Stimulated activated CD8-positive, alpha-beta memory T cell treated with anti-CD3 and anti-CD28 coated beads, Interleukin-7, amount 100 ng/mL, for 48 hours (primary cell): ENCODE results near the gene FILIP1L.

Experiments
- DNase-seq, 2 donors: peaks; one replicate each; pipeline ENCODE4 v3.0.0-alpha.2; 2020; ENCODE audit warnings: low read depth in 1 of 2; ENCODE audit errors: extremely low read depth in 1 of 2

The FILIP1L gene

DNA sequence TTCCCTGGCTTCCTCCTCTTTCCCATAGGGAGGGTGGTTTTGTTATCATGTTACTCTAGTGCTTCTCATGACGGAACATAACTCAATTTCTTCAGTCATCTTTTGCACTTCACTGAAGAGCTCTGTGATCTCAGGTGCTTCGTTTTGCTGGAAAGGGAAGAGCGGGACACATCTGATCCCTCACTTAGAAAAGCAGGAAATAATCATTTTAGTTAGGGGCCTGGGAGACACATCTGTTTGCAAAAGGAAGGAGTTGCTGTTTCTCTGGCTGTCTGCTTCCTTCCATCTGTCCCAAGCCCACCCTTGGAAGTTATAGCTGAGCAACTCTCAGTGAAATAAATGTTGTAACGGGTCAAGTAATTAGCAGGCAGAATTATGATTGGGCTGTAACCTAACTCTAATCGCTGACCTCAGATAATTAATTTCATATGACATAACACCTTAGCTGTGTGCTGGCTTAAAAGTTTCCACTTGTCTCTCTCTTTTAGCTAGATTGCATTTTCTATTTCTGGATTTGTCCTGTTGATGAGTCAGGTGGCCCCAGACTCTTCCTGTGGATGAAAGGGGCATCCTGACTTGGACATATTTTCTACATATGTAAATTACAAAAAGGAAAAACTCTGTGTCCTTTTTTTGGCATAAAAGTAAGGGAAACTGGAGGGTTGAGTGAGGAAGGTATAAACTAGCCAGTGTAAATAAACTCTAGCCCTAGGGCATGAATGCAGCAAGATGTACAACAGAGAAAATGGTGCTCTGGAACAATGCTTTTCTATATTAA, 11.0 kb upstream of the FILIP1L start:
- DNase-seq = no peak

DNA sequence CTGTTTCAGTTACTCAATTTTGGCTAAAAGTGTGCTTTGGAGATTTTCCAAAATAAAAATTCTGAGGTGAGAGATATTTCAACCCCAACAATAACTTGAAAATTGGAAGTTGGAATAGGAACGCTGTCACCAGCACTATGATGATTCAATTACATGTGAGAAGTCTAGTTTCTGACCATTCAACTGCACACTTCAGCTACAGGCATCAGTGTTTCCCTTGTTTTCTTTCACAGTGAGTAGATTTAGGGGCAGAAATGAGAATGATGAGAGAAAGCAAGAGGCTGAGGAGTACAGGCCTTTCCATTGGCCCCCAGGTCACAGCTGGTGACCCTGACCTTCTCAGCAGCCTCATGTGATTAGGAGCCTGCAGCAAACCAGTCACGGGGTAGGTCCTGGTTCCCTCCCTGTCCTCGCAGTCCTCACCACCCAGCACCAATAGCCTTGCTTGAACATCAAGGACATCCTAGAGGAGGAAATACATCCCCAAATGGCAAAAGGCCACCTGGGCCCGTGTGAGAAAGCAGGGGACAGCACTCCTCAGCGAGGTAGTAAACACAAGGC, 10.0 kb upstream of the FILIP1L start:
- no peak for DNase-seq

DNA sequence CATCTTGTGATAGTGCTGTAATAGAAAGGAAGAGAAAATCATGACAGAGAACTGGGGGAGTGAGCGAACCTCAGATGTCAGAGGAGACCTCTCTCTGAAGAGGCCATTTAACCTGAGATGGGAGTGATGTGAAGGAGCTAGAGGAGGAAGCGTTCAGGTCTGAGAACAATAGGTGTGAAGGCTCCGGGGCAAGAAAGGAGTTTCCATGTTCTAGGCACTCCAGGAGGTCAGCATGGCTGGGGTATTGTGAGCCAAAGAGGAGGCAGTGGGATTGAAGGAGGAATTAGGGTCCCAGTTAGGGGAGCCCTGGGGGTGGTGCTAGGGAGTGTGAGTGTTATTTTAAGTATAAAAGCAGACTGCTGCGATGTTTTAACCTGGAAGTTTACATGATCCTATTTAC, 8.8 kb upstream of the FILIP1L start:
- no peak for DNase-seq

DNA sequence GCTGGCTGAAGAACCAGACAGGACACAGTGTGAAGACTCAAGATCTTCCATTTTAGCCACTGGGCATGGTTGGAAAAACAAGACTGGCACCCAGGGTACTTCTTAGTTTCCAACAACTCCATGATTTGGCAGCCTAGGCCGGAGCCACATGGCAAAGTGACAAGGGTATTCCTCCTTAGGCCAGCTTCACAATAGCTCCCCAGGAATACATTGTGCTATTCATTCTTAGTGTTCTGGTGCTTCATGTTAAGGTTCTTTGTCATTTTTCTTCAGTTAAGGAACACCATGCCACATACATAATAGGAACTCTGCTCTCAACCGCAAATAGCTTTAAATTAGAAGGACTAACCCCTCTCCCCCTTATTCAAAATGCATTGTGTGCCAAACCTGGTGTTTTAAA, 8.0 kb upstream of the FILIP1L start:
- DNase-seq = no peak

DNA sequence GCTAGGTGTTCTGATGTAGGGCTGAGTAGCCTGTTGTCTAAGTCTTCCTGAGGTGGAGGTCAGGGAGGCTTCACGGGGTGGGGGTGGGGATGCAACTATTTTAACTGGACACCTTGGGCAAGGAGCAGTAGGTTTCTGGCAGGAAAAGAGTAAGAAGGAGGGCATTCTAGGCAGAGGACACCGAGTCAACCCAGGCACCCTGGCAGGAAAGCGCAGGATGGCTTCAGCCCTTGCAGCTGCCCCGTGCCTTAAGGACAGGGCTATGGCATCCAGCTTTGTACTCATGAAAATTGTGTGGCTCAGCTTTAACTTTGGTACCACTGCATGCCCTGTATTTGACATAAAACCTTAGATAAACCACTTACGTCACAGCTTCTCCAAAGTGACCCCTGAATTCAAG, 6.4 kb upstream of the FILIP1L start:
- no peak for DNase-seq

DNA sequence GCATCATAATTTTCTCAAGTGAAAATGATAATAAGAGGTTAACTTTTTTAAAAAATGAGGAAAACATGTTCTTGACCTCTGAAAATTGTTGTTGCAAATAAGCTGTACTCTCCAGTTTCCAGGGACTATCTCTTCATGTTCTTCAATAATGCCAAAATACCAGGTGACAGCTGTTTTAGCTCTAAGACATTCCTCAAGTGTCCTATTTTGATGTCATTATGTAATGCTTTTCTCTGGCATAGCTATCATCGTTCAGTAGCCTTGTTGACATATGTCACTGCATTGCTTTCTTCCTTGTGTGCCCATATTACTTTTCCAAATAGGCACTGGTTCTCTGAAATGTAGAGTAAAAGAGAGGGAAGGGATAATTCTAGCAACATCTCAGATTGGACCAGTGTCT, 5.7 kb upstream of the FILIP1L start:
- DNase-seq = no peak

DNA sequence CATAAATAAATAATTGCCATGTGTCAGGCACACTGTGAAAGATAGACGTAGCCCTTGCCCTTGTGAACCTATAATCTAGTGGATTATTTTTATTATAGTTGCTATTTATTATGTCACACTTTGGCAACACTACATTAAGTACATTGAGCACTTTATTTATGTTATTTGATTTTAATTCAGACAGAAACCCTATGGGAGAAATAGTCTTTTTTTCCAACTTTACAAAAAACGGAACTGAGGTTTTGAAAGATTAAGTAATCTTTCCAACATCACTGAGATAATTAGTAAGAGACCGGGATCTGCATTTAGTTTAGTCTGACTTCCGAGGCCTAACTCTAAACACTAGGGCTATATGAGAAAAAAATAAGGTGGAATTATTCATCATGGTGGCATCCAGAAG, 2.8 kb upstream of the FILIP1L start:
- DNase-seq = no peak

DNA sequence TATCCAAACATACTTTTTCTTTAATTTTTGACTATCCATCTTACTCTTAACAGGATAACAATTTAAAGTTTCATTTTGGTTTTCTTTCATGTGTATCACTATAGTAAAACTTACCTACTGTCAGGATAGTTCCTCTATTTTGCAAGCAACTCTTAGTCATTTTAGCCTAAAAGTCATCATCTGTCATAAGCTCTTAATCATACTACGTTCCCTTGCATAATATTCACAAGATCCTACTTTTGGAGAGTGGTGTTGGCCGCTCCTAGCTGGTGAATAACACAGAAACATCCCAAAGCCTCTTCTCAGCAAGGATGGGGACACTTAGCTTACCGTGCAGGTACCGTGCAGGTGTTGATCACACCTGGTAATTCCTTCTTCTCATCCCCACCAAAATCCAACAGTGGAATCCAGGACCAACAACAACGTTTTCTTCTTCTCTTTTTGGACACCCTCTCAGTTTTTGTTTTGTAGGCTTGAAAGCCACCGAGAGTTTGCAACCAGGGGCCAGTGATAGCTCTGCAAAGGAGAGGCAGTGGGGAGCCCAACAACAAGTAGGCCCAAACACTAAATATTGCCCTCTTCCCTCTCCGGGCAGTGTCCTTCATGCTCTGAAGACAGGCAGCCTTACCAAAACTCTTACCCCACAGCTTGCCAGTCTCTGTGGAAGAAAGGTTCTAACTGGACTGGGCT, 433 bp downstream of the FILIP1L start:
- no peak for DNase-seq

DNA sequence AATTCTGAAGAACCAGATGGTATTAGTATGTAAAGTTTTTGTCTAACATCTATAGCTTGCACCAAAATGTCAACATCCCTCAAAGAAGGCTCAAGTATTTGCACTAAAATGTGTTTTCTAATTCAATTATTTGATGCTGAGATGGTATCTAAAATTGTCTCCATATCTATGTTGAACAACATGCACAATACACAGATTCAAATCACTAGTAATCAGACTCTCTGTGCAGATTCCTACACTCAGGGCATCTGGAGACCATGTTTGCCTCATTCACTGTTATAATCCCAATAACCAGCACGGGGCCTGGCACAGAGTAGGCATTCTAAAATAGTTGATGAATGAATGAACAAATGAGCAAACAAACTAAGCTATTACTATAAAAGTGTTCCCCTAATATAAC, 2.6 kb downstream of the FILIP1L start:
- DNase-seq = no peak

DNA sequence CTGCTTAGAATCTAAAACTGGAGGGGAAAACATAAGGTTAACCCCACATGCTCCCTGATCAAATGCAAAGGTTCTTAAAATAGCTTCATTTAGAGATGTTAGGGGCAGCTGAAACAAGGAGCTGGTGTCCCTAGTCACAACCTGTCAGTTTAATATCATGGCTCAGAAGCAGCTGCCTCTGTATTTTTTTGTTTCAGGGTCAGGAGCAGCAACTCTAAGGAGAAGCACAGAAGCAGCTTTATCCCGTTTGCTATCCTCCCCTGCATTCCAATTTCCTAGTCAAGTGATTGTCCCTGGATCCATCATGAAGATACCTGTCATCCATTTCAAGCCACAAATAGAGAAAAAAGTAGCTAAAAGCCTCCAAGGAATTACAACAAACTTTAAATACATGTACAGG, 4.1 kb downstream of the FILIP1L start:
- no peak for DNase-seq

DNA sequence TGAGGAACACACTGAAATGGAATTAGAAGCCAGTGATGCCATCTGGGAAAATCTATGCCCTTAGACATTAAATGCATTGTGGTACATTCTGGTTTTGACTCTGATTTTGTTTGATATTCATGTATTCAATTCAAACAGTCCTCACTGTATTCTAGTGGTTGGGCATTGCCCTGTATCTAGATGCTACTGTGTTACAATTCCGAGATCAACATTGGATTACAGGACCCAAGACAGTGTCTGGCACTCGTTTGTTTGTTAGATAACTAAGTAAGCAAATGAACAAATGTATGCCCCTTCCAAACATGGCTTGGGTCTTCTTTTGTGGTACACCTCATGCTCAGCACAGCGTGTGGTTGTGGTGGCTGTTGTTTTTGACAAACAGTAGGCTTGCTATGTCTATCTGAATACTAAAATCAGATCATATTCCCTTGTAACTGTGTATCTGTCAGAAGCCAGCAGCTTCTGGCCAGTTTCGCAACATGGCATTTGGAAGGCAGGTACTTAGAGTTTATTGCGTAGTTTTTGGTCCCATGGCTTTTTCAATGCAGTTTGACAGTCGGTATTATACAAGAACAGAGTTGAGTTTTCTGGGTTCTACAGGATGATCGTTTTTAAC, 5.7 kb downstream of the FILIP1L start:
- no peak for DNase-seq

DNA sequence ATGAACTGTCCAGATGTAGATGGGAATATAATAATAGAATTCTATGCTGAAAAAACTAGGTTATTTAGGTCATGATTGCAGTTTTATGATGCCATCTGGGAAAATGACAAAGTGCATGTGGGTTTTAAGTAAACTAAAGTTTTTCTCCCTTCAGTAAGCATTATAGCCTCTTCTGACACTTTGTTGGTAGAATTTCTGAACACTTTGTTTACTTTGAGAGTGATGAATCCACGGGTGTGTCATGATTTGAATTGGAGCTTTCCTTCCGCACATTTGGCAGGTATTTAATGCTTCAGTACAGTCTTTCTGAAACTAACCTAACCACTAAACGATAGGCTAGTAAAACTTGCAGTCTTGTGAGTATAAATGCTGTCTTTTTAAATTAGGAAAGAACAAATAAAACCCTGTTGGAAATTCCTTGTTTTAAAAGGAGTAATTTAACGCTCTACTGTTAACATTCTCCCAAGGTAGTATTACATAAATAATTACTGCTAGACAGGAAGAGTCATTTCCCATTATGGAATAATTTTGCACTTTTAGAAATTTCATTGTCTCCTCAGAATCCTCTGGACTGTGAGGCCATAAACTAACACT, 7.0 kb downstream of the FILIP1L start:
- DNase-seq = no peak

DNA sequence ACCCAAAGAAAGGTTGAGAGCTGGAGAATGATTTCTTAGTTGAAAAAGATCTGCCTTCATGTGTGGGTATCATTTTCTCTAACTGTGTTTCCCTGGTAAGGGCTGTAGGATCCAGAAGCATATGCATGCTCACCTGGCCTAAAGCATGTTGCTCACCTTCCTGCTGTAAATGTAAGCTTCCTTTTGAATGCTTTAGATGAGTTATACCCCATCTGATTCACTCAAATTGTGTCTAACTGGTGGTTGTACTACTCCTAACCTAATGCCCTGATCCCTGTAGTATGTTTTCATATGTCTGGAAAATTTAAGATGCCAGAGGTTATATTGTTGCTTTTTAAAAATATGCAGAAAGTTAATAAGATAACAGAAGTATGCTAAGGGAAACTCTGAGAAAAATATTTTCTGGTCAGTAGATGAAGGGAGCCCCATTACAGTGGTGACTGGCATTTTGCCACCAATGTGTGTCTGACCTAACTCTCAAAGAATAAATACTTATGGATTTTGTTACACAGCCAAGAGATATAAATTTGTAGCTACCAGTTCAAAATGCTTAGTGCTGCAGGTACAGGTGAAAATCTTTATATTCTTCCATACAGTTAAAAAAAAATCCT, 7.7 kb downstream of the FILIP1L start:
- no peak for DNase-seq

DNA sequence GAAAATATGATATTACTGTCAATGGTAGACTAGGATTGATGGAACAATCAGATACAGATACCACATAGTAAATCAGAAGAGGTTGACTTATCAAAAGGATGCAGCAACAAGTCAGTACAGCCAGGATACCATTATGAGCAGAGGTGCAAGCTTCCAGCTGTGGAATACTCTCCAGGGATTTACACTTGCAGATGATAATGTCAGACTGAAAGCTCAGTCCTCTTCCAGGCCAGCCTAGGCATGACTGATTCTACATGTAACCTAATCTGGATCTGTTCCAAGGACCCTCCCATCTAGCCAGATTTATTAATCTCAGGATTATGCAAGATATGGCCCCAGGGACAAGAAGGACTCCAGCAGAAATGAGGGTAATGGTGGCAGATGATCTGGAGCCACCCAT, 8.2 kb downstream of the FILIP1L start:
- DNase-seq = no peak

DNA sequence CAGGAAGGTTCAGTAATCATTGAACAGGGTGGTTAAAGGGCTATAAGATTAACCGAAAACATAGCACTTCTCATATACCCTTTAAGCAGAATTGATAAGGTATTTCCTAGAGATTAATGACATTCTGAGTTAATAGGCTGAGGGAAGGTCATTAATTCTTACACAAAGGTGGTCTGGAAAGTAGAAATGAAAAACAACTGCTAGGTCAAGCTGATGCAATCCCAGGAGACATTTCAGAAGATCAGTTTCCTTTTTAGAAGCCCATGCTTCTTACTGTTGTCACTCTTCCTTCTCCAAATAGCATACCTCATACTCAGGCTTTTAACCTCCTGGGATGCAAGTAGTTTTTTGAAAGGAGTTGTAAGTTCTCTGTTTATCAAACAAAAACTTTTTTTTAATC, 8.8 kb downstream of the FILIP1L start:
- no peak for DNase-seq

DNA sequence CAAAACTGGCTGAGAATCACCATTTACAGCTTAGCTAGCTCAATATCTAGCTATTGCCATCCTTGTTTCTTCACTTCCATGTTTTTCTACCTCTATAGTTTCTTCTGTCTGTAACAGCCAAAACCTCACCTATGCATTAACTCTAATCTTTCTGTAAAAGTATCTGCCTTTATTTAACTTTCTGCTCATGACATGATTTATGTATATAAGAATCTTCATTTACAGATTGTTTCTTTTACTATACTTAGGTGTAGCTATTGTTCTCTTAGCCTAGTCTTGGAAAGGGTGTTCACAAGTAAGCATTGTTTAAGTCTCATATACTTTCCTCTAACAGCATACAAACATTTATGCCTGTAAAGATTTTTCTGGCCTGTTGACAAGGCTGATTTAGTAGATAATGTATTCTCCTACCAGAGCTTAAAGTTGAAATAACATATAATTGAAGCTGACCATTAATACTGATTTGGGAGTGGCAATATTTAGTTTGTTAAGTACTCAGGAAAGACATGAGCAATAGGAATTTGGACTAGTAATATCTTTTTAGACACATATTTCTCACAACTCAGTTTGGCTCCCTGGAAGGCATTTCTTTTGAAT, 9.4 kb downstream of the FILIP1L start:
- DNase-seq = no peak

DNA sequence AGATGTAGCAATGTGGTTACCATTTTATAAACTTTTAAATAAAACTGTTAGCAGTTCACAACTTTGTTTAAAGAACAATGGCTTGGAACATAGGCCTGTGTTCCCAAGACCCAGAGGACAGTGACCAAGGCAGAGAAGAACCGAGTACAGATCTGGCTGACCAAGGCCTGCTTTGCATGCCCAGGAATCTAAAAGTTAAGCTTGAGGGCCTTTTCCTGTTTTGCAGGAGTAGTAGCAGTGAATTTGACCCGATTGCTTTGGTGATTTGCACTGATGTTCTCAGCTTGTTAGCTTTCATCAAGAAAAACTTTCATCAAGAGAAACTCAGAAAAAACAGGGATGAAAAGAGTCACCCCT, 9.9 kb downstream of the FILIP1L start:
- no peak for DNase-seq

DNA sequence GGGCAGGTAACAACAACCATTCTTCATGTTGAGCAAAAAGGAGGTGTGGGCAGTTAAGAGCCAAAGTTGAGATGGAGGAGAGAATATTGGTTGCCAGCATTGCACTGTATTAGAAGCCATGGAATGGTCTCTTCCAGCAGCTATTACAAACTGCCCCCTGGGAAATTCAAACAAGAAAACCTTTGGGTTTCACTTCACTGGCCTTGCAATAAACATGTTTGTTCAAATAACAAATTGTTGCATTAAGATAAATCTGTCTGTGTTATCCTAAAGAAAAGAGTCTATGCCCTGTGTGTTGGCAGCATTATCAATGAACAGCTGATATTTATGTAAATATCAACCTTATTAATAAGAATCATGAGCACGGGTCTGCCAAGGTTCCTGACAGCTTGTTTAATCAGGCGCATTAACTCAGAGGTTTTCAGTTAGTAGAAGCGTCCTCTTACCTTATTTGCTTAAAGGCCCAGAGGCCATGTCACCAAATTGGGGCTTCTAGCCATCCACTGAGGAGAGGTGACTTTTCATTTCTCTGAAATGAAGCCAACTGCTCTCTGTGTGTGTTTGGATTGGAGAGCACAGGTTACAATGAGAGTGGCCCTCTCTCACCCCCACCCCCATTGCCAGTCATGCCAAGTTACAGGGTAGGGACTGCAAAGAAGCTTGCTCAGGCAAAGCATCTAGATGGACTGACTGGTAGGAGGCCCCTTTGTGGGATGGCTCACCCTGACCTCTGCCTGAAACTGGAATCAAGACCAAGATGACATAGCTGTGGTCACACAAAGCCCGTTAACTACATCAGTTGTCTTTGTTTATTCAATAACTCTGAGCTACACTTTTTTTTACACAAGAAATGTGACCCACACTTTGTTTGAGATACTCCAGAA, 10.5 kb downstream of the FILIP1L start:
- peak in 1 of 2 donors; percentile 36 for DNase-seq

DNA sequence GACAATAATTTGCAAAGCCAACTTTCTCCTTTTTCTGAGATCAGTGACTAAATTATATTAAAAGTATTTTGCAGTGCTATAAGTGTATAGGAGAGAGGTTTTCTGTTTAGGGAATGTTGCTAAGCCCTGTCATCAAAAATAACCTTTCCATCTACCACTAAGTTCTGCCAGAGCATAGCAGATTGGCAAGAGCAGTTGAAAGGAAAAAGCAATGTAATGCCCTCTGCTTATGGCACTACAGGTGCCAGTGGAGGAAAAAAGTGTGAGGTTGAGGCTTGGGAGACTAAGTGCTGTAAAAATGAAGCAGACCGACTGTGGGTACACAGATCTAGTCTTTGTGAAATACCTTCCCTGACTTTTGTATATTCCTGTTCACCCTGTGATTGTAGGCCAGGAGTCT, 11.5 kb downstream of the FILIP1L start:
- DNase-seq = no peak

DNA sequence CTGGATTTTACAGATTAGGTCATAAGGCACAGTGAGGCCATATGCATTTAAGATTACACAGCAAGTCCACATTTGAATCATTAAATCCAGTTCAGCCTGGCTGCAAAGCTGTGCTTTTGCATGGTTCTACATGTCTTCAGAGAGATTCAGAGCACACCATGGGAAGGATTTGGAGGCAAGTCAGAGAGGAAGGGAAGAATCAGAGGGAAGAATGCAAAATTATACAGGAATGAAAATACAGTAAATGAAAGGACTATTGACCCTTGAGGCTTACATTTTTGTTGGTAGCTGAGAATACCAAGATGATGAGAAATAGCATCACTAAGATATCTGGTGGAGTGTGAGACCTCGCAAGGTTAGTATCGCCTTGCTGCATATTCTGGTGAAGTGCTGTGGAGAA, 13.9 kb downstream of the FILIP1L start:
- DNase-seq = no peak
